Upper lobe of right lung (tissue), 1 donor: ENCODE data around the gene SYNPO2. TPM values are rescaled to one million over a fixed set of nuclear protein-coding genes. Genes with fewer than 3 reads are reported as not detected.

ENCODE experiments used
- ATAC-seq: fragments of 200-7000 bp; cut with Tn5 transposase; one replicate; pipeline ENCODE4 v1.9.1; 2020; ENCODE audit warnings: mild to moderate bottlenecking, moderate library complexity
- DNase-seq: peaks from one replicate; pipeline ENCODE4 v3.0.0-alpha.2; 2020
- H3K27ac ChIP-seq: fragments of 200-600 bp; one replicate; pipeline ENCODE4 v1.8.0; 2022
- H3K27me3 ChIP-seq: fragments of 200-600 bp; one replicate; pipeline ENCODE4 v1.8.0; 2022; ENCODE audit warnings: mild to moderate bottlenecking
- H3K36me3 ChIP-seq: fragments of 200-600 bp; one replicate; pipeline ENCODE4 v1.8.0; 2022
- H3K4me1 ChIP-seq: fragments of 200-600 bp; one replicate; pipeline ENCODE4 v1.8.0; 2022
- H3K4me3 ChIP-seq: fragments of 200-600 bp; one replicate; pipeline ENCODE4 v1.8.0; 2022; ENCODE audit warnings: mild to moderate bottlenecking
- H3K9me3 ChIP-seq: fragments of 200-600 bp; one replicate; pipeline ENCODE4 v1.8.0; 2022
- CTCF ChIP-seq: fragments of 200-600 bp; IDR thresholded peaks from one replicate; pipeline ENCODE4 v1.8.0; 2022; ENCODE audit warnings: antibody characterized with exemption
- intact Hi-C: fragments of 100-400 bp; cut with DNase I; formaldehyde crosslinking; loops from one replicate; pipeline ENCODE4 v1.11.0; 2022
- total RNA-seq: library from RNA; stranded (reverse); fragmentation: NEBNext Ultra II Directional; extraction: Animal tissue kit (Norgen Biotek cat#: 25700); gene quantifications from one replicate; pipeline ENCODE4 v1.2.1, GENCODE V29; 2021
- donor health status: DM: no; HTN: yes; CAD: no; lungs with severe emphysema.

Gene SYNPO2
- total RNA-seq, 1 donor from 2014 or later: 38.9 TPM

GRCh38 chr4:118910221-118910620 is 21.6 kb downstream of the SYNPO2 start:
- Histone ChIP-seq H3K27me3 (no peaks in the 10 kb centered on the region), H3K27ac (no peak overlapping the region), H3K9me3 (no peaks in the 10 kb centered on the region), H3K36me3 (no peaks in the 10 kb centered on the region), H3K4me3 (no peak overlapping the region), H3K4me1 (no peaks in the 10 kb centered on the region)
- ATAC-seq (no peak), DNase-seq (no peak)
- no peak for TF ChIP-seq CTCF
- intact Hi-C loops: no loop called here

- ATAC-seq (no peak), DNase-seq (no peak)
- Histone ChIP-seq H3K36me3 (no peaks in the 10 kb centered on the region), H3K9me3 (no peaks in the 10 kb centered on the region), H3K4me3 (no peak overlapping the region), H3K4me1 (no peaks in the 10 kb centered on the region), H3K27me3 (no peaks in the 10 kb centered on the region), H3K27ac (no peak overlapping the region)
- no peak for TF ChIP-seq CTCF
- intact Hi-C loops: no loop called here
Observed at GRCh38 chr4:118911238-118911703, 22.6 kb downstream of the SYNPO2 start.

- H3K27ac ChIP-seq: no peak overlapping the region
- TF ChIP-seq CTCF: no peak
- ATAC-seq (no peak), DNase-seq (no peak)
- no peaks in the 10 kb centered on the region for H3K4me1 ChIP-seq
- H3K4me3 ChIP-seq: no peak overlapping the region
- no peaks in the 10 kb centered on the region for H3K36me3 ChIP-seq
- intact Hi-C loops: no loop called here
- H3K27me3 ChIP-seq: no peaks in the 10 kb centered on the region
- H3K9me3 ChIP-seq: no peaks in the 10 kb centered on the region
Observed at GRCh38 chr4:118915468-118915867, 26.8 kb downstream of the SYNPO2 start.

- no peak overlapping the region for H3K27ac ChIP-seq
- ATAC-seq: no peak
Observed at GRCh38 chr4:118916691-118917289, 28.1 kb downstream of the SYNPO2 start.

GRCh38 chr4:118917582-118917981 is 28.9 kb downstream of the SYNPO2 start:
- Histone ChIP-seq H3K9me3 (no peaks in the 10 kb centered on the region), H3K27ac (no peak overlapping the region), H3K36me3 (no peaks in the 10 kb centered on the region), H3K27me3 (no peaks in the 10 kb centered on the region), H3K4me1 (no peaks in the 10 kb centered on the region), H3K4me3 (no peak overlapping the region)
- no peak for TF ChIP-seq CTCF
- intact Hi-C loops: no loop called here
- DNase-seq (no peak), ATAC-seq (no peak)

More at GRCh38 chr4:118916691-118917289, 28.1 kb downstream of the SYNPO2 start:
- H3K27me3 ChIP-seq: no peaks in the 10 kb centered on the region
- H3K4me1 ChIP-seq: no peaks in the 10 kb centered on the region
- no peak overlapping the region for H3K4me3 ChIP-seq
- H3K36me3 ChIP-seq: no peaks in the 10 kb centered on the region
- no peaks in the 10 kb centered on the region for H3K9me3 ChIP-seq
- intact Hi-C loops: no loop called here
- no peak for TF ChIP-seq CTCF
- no peak for DNase-seq

- Histone ChIP-seq H3K27me3 (no peaks in the 10 kb centered on the region), H3K36me3 (no peaks in the 10 kb centered on the region), H3K4me3 (no peak overlapping the region), H3K9me3 (no peaks in the 10 kb centered on the region), H3K4me1 (no peaks in the 10 kb centered on the region), H3K27ac (no peak overlapping the region)
- DNase-seq (no peak), ATAC-seq (no peak)
- no peak for TF ChIP-seq CTCF
- intact Hi-C loops: no loop called here
Observed at GRCh38 chr4:118918388-118918787, 29.7 kb downstream of the SYNPO2 start.
